ENCODE results near the gene GABPB2.
A peak's percentile ranks its signal among the peaks of the same experiment; 100 is the strongest.
"Not testable (repeated sequence)": the region's sequence is repeated elsewhere in the genome, so short reads cannot be mapped to it uniquely, and the experiment has no call there.

GABPB2 gene

GRCh38 chr1:151060007-151060656 lies 10.4 kb upstream of the GABPB2 start, which contains the start of gene MLLT11:
MLLT11 (plus strand) TSS chr1:151060397; CDS start chr1:151067225, 6,828 bp downstream.
- DNase-seq, result no peak

- DNase-seq, result no peak
These were observed 9.7 kb upstream of the GABPB2 start for GRCh38 chr1:151060657-151061421.

GRCh38 chr1:151061704-151062103 lies 8.9 kb upstream of the GABPB2 start:
- DNase-seq, result no peak

GRCh38 chr1:151062741-151063371 lies 7.7 kb upstream of the GABPB2 start:
- no peak for DNase-seq

DNA sequence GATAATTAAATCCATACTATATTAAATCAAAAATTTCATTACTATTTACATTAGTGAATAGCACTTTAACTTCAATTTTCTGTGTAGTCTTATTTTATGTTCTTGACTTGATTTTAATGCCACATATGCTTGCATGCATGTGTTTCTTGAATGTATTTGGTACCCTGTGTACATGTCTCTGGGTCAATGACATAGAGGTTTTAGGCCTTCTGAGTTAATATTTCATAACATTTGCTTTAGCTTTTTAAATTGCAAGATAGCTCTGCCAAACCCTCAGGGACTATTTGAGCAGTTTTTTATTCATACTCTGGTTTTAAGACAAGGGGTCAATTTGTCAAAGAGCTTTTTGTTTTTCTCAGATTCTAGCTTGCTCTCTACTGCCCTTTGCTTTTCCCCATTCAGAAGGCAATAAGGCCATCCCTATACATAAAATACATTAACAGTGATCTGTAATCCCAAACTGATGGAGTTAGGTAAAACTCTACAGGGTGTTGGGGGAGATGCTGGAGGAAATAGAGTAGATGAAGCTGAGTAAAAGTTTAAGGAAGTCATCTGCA lies 5.4 kb upstream of the GABPB2 start:
- no peak for DNase-seq

DNA sequence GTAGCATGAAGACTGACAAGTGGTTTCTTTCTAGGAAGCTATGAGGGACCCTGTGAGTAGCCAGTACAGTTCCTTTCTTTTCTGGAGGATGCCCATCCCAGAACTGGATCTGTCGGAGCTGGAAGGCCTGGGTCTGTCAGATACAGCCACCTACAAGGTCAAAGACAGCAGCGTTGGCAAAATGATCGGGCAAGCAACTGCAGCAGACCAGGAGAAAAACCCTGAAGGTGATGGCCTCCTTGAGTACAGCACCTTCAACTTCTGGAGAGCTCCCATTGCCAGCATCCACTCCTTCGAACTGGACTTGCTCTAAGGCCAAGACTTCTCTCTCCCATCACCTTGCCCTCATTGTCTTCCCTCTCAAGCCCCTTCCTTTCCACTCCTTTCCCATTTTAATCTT lies 3.4 kb upstream of the GABPB2 start:
- no peak for DNase-seq

- no peak for DNase-seq
These were observed 1.5 kb upstream of the GABPB2 start for GRCh38 chr1:151069103-151069486.

GRCh38 chr1:151072224-151072623 lies 1.7 kb downstream of the GABPB2 start:
- DNase-seq, result no peak

DNA sequence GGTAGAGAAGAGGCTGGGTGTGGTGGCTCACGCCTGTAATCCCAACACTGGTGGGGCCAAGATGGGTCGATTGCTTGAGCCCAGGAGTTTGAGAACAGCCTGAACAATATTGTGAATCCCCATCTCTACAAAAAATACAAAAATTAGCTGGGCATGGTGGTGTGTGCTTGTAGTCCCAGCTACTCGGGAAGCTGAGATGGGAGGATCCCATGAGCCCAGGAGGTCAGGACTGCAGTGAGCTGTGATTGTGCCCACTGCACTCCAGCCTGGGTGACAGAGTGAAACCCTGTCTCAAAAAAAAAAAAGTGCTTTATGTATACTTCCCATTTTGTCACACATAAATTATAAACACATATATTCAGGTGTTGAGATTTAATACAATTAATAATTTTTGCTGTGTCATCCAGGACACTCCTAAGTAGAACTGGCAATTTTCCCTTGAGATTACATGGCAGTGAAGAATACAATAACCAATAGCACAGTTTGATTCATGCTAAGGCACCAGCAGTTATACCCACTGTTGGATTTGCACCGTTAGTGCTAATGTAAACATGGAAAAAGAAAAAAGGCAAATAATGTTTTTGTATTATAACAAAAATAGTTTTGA lies 15.5 kb downstream of the GABPB2 start:
- no peak for DNase-seq

- DNase-seq, result not testable (repeated sequence)
These were observed 26.9 kb downstream of the GABPB2 start for GRCh38 chr1:151097426-151097825.

- DNase-seq, result no peak
These were observed 27.6 kb downstream of the GABPB2 start for GRCh38 chr1:151098126-151098525.

- no peak for DNase-seq
These were observed 34.1 kb downstream of the GABPB2 start for GRCh38 chr1:151104630-151105029.

- no peak for DNase-seq
These were observed 36.3 kb downstream of the GABPB2 start for GRCh38 chr1:151106894-151107293.

DNA sequence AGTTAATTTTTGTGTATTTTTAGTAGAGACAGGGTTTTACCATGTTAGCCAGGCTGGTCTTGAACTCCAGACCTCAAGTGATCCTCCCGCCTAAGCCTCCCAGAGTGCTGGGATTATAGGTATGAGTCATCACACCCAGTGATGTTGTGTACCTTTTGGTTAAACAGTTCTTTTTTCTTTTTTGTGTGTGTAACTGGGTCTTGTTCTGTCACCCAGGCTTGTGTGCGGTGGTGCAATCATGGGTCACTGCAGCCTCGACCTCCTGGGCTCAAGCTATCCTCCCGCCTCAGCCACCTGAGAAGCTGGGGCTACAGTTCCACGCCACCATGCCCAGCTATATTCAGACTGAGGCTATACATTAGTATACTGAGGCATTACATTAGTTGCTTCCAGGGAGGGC lies 37.8 kb downstream of the GABPB2 start:
- DNase-seq, result no peak

- DNase-seq, result no peak
These were observed 43.3 kb downstream of the GABPB2 start for GRCh38 chr1:151113877-151114276.

GRCh38 chr1:151124763-151125403 lies 54.3 kb downstream of the GABPB2 start:
- no peak for DNase-seq

DNA sequence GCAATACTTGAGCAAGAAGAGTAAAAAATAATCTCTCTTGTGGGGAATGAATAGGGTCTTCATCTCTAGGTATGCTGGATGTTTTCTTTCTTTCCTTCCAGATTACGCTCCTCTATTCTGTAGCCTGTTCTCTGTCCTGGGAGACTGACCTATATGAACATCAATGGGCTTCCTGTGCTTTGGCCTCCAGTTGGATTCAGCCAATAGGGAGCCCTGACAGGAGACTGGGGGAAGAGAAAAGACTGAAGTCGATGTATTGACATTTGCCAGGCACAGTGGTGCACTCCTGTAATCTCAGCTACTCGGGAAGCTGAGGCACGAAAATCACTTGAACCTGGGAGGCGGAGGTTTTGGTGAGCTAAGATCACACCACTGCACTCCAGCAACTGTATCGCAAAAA lies 58.2 kb downstream of the GABPB2 start:
- DNase-seq, result no peak

DNA sequence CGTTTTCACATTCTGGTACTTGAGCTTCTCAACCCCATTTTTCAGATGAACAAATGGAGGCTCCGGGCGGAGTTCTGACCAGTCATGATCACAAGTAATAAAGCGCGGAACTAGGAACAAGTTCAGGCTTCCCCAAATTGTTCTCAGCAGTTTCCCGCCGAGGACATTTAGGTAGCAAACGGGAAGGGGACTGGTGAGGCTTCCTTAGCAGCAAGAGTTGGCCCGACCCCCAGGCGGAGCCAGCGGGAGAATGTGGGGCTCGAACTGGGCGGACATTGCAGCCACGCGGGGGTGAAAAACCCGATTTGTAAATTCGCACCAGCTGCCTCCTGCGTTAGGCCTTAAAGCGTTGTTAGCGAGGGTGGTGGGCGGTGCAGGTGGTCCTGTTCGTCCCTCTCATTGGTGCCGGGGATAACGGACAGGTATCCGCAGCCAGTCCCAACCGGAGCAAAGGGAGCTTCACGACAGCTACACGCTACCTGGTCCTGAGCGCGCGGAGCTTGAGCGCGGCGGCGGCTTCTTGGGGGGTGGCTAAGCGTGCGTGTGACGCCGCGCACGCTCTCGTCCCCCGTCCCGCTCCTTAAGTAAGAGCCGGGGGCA lies 60.5 kb downstream of the GABPB2 start:
- DNase-seq, result peak; percentile 83

DNA sequence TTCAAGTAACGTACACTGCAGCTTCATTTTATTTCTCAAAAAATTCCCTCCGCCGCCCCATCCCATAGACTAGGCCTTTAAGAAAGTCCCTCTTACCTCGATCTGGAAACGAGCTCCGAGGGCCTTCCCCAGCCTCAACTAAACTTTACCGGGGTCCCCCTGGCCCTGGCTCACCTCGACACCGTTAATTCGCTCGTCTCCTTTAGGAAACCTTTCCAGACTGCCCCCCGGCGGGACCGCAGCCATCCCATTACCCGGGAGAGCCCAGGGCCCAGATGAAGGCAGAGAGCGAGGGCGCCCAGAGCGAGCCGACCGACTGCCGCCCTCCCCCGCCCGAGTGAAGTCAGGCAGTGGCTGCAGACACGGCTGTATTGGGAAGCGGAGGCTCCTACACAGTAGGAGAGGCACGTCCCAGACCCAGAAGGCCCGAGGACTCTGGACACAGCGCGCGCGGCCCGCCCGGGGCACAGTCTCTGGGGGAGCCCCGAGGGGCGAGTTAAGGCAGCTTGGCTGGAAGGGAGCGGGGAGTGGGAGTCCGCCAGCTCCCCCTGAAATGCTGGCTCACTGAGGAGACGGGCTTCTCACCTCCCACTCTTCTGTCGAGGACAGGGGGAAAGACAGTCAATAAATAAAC lies 61.3 kb downstream of the GABPB2 start:
- no peak for DNase-seq

GRCh38 chr1:151132335-151133017 lies 61.9 kb downstream of the GABPB2 start:
- DNase-seq, result no peak
